HG03469 (cell line): ENCODE data around the gene GET3.

Experiments used
- ATAC-seq: cut with Tn5 transposase; IDR thresholded peaks from one replicate; pipeline ENCODE4 v1.9.1; 2021; ENCODE audit warnings: mild to moderate bottlenecking, moderate library complexity, moderate number of reproducible peaks; ENCODE audit not compliant: unreplicated experiment

The GET3 gene

GRCh38 chr19:12778017-12778904, 41.0 kb downstream of the GET3 start:
- no peak for ATAC-seq

- no peak for ATAC-seq
Observed at GRCh38 chr19:12778905-12779161, 41.5 kb downstream of the GET3 start.

- no peak for ATAC-seq
Observed at GRCh38 chr19:12779162-12779993, 42.1 kb downstream of the GET3 start.

DNA sequence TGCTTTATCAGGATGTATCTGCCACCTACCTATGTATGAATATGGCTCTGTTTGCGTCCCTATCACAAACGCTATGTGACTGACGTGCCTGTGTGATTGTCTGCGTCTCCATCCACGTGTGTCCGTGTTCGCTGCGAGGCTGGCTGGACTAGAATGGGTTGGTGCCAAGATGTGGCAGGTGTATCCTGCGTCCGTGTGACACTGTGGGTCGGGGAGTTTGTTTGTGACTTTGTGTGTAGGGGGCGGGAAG, 44.8 kb downstream of the GET3 start:
- ATAC-seq, result no peak

DNA sequence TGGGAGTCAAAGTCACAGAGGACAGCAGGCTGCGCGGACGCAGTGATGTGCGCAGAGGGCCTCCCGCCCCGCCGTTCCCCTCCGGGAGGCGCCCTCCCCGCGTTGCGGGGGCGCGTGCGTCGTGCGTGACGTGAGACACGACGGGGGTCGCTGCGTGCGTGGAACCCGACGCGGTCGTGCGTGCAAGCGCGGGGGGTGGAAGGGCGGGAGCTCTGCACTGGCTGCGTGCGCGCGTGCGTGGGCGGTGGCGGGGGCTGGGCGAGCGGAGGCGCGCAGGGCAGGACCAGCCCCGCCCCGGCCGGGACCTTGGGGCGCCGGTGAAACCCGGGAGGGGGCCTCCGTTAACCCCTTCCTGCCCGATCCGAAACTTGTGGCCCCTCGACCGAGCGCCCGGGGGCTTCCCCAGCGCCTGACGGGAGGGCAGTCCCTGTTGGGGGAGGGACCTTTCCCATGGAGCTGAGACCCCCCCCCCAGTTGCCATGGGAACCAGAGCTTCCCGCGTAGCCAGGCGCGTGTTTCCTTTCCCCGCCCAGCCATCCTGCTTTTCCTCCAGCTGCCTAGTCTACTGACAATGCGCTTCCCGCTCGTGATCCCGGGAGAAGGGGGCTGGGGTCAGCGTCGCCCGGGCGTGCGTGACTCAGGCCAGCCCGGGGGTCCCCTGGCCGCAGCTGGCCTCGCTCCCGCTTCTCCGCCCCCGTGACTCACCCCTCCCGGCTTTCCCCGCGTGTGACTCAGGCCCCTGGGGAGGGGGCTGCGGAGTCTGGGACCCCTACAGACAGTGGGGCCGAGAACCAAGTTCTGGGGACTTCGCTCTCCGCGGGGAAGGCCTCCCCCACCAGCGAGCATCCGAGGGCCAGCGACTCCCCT, 45.4 kb downstream of the GET3 start:
- ATAC-seq, result no peak

GRCh38 chr19:12783291-12783848, 46.1 kb downstream of the GET3 start:
- ATAC-seq, result no peak

DNA sequence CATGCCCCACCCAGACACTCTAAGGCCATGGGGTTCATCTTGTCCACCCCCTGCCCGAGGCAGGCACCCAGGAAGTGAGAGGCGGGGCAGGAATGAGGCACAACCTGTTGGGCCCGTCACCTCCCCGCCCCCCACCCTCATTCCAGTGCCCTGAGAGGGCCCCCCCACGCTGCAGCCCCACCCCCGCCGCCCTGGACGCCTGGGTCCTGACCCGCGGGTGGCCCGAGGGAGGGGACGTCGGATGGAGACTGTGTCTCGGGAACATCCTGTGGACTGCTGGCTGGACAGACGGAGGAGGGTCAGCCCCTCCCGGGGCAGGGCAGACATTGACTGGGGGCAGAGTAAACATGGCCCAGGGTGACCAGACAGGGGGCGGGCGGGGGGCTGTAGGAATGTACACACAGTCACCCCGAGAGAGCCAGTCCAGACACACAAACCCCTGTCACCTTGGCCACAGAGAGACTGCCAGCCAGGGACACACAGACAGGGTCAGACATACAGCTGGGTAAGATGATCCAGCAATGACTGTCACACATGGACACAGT, 46.6 kb downstream of the GET3 start:
- ATAC-seq, result no peak

DNA sequence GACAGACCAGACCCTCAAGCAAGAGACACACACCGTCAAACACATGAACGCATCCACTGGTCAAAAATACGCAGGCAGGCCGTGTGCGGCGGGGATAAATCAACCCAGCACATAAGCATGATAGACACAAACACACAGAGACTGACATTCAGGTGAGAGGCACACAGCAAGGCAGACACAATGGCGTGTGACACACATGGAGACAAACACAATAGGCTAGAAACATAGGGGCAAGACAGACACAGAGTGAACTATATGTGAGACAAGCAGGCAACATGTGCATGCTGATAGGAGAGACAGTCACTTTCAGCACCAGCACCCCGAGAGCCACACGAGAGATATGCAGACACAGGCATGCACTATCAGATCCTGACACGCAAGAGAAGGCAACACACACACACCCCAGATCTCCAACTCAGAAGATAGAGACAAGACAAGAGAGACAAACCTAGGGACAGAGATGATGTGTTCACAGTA, 47.1 kb downstream of the GET3 start:
- ATAC-seq, result no peak

GRCh38 chr19:12784871-12785430, 47.7 kb downstream of the GET3 start:
- no peak for ATAC-seq

- ATAC-seq, result no peak
Observed at GRCh38 chr19:12785431-12786031, 48.2 kb downstream of the GET3 start.

DNA sequence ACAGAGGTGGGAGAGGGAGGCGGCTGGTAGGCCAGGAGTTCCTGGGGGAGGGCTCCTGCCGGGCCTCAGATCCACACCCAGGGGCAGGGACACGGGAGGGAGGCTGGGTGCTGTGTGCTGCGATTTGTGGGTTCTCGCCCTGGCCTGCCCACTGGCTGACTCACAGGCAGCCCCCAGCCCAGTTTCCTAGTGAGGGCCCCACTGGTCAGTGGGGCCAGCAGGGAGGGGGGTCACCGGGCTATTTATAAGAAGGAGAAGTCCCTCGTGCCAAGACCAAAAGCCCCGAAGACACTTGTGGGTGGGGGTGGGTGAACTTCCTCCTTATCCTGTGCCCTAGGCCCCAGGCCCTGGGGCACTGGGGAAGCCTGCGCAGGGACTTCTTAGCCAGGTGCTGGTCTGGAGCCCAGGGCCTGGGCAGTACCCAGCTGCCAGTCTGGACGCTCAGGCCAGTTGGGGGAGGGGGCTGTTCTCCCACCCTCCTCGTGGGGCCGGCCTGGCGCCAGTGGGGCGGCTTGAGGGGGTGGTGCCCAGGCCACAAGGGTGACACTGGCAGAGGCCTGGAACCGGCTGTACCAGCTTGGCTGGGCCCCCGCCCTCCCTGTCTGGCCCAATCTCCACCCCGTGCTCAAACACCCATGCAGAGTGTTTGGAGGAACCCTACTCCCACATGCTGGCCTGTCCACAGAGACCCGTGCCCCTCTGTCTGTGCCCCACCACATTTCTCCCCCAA, 49.0 kb downstream of the GET3 start:
- no peak for ATAC-seq

- ATAC-seq, result no peak
Observed at GRCh38 chr19:12786952-12787351, 49.7 kb downstream of the GET3 start.

- ATAC-seq, result no peak
Observed at GRCh38 chr19:12787458-12787857, 50.2 kb downstream of the GET3 start.

DNA sequence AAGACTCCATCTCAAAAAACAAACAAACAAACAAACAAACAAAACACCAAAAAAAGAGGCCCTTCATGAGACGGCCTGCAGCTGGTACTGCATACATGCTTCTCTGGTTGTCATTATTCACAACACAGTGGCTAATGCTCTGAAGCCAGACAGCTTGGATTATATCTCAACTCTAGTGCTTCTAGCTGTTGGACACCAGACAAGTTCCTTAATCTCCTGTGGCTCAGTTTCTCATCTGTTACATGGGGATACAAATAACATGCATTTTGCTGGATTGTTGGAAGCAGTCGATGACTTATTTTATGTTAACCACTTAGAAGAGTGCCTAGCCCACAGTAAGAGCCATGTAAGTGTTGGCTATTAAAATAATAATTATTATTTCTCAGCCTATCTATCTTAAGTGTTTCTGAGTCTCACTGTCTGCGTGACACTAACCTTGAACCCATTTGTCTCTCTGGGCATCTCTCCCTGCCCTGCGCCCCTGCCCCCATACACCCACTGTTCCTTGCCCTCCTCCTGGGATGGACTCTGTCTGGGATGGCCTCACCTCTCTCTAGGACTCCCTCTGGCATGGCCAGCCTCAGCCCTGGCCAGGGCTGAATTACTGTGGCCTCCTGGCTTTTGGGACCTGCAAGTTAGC, 50.9 kb downstream of the GET3 start:
- no peak for ATAC-seq

GRCh38 chr19:12788682-12789097, 51.4 kb downstream of the GET3 start:
- ATAC-seq, result no peak

DNA sequence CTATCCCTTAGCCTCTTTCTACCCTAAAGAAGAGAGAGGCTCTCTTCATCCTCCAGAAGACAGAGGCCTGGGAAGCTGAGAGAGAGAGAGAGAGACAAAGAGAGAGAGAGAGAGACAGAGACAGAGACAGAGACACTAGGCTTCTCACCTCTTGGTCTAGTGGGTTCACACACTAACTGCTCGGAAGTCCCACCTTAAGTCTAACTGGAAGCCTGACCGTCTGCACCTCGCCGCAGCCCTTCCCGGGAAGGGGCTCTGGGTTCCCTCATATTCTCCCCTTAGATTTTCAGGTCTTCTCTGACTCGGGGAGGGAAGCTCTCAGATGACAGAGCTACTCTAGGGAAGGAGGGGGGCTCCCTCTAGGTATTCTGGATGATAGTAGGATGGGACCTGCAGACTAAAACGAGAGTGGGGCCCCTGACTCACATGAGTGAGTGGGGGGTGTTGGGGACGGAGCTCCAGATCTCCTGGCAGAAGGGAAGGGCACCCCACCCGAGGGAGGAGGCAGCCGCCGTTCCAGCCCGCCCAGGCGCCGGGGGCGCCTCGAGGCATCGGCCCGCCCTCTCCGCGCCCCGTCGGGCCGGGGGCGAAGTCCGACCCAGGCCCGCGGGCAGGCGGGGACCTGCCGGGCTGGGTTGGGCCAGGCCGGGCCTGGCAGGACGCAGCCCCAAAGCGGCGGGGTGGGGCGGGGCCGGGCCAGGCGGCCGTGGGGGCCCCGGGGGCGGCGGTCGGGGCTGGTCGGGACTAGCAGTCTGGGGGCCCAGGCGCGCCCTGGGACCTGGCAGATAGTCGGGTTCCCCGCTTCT, 52.0 kb downstream of the GET3 start:
- no peak for ATAC-seq

- ATAC-seq, result peak; percentile 24
Observed at GRCh38 chr19:12789904-12790619, 52.8 kb downstream of the GET3 start.
